Measurements from ENCODE around the gene APOBEC3F.

DNA sequence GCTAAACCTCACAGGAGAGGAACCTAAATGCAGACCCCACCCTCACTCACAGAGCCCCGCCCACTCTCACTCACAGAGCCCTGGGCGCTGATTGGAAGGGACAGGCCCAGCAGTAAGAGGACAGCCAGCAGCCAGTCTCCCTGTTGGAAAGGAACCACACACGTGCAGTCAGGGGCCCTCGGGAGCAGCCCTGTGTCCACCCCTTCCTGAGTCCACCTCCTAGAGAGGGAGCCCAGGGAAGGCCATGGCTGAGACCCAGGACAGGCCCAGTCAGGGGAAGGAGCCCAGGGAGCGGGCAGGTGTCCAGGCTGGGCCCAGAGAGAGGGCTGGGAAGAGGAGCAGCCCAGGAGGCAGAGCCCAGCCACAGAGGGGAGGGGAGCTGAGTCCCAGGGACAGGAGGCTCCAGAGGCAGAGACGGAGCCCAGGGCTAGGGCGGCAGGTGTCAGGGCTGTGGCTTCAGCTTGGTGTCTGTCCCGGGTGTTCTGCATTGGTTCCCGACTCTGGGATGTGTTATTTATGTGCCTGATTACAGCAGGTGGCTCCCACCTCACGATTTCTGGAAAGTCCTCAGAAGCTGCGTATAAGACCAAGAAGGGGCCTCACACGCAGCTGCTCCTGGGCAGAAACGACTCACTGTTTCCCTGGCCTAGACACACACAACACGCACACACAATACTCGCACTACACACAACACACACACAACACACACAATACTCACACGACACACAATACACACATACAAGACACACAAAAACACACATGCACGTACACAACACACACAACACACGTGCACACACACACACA is 47.4 kb downstream of the APOBEC3F start:
- TF ChIP-seq CTCF (IDR thresholded peaks at IDR 0.05) (no peak), EP300 (IDR thresholded peaks at IDR 0.05) (no peak), POLR2A (IDR thresholded peaks at IDR 0.05) (no peak)
